A673 (cell line): ENCODE results near the gene C1QTNF8. TPM values are rescaled to one million over a fixed set of nuclear protein-coding genes. Genes with fewer than 3 reads are reported as not detected.

Experiments used
- BruUV-seq: library from RNA; stranded (reverse); fragments of 400-500 nt; replicated peaks from 2 replicates; lab custom pipeline; 2021; lab: Mats Ljungman, UMichigan
- CTCF ChIA-PET: fragments of 300-600 bp; sonication (Branson Sonifier 250); formaldehyde crosslinking; loops from one replicate; lab custom pipeline; 2022; ENCODE audit warnings: antibody characterized with exemption; lab: Charles Lee
- POLR2A ChIA-PET: fragments of 300-600 bp; sonication (Branson Sonifier 250); formaldehyde crosslinking; loops from one replicate; lab custom pipeline; 2022; ENCODE audit warnings: antibody characterized with exemption; ENCODE audit not compliant: low non-redundant PET; lab: Charles Lee
- DNase-seq: peaks from one replicate; pipeline ENCODE4 v3.0.0-alpha.2; 2015; ENCODE audit warnings: low spot score
- H3K27ac ChIP-seq: fragments of 200-600 bp; sonication (generic); 2 replicates; pipeline ENCODE4 v1.5.1; 2016; ENCODE audit warnings: mixed run types, low read depth, mild to moderate bottlenecking, mixed read lengths, antibody characterized with exemption, low read length; ENCODE audit not compliant: poor library complexity, severe bottlenecking
- H3K27me3 ChIP-seq: fragments of 200-600 bp; sonication (generic); replicated peaks from 2 replicates; pipeline ENCODE4 v1.6.1; 2017; ENCODE audit warnings: mixed run types, low read depth, mild to moderate bottlenecking, mixed read lengths, antibody characterized with exemption, low read length; ENCODE audit not compliant: insufficient read depth, poor library complexity
- H3K36me3 ChIP-seq: fragments of 200-600 bp; sonication (generic); 2 replicates; pipeline ENCODE4 v1.6.1; 2016; ENCODE audit warnings: mixed run types, mild to moderate bottlenecking, mixed read lengths, antibody characterized with exemption, low read length; ENCODE audit not compliant: insufficient read depth, poor library complexity, severe bottlenecking
- H3K4me1 ChIP-seq: fragments of 200-600 bp; sonication (generic); 2 replicates; pipeline ENCODE4 v1.6.1; 2017; ENCODE audit warnings: mixed run types, mild to moderate bottlenecking, mixed read lengths, antibody characterized with exemption, low read length; ENCODE audit not compliant: insufficient read depth, poor library complexity, severe bottlenecking
- H3K4me3 ChIP-seq: fragments of 200-600 bp; sonication (generic); 2 replicates; pipeline ENCODE4 v1.5.1; 2016; ENCODE audit warnings: low read depth, mixed run types, mild to moderate bottlenecking, mixed read lengths, low read length; ENCODE audit not compliant: poor library complexity, severe bottlenecking
- H3K9me3 ChIP-seq: fragments of 200-600 bp; sonication (generic); 2 replicates; pipeline ENCODE4 v1.6.1; 2016; ENCODE audit warnings: mixed run types, low read depth, mild to moderate bottlenecking, mixed read lengths, antibody characterized with exemption, low read length; ENCODE audit not compliant: poor library complexity, severe bottlenecking
- EZH2 ChIP-seq: fragments of 200-600 bp; sonication (generic); IDR thresholded peaks from 2 replicates; pipeline ENCODE4 v1.6.1; 2017; ENCODE audit warnings: borderline replicate concordance, low read depth, mild to moderate bottlenecking, mixed read lengths, antibody characterized with exemption, low read length; ENCODE audit not compliant: poor library complexity, severe bottlenecking
- intact Hi-C: fragments of 100-400 bp; cut with micrococcal nuclease; formaldehyde crosslinking; loops from one replicate; pipeline ENCODE4 v1.10.0; 2022; ENCODE audit not compliant: unreplicated experiment
- total RNA-seq: library from RNA; stranded (reverse); gene quantifications from 2 replicates; pipeline ENCODE4 v1.2.3, GENCODE V29; 2021
- TF ChIP-seq, protein P1 (sequence below): fragments of 300-800, 200-600 bp; sonication (generic); conservative IDR thresholded peaks from 2 replicates; pipeline ENCODE4 v1.5.1; 2017; ENCODE audit warnings: low read depth, mild to moderate bottlenecking, antibody characterized with exemption, low read length, moderate library complexity, mixed read lengths

The C1QTNF8 gene
- total RNA-seq, 1 experiment from 2014 or later: not detected

DNA sequence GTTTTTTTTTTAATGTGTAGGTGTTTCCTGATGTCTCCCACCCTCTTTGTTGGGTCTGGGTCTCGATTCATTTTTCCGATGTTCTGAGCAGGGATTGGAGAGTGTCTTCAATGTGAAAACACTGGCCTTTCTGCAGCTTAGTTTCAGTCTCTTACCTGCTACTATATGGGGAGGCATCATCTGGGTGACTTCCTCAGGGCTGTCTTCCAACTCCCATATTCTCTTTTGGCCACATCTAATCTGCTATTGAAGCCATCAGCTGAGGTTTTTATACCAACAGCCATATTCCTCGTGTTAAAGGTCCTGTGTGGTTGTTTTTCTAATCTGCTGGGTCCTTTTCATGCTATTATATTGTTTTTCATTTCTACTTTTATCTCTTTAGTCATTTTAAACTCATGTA is 36.7 kb downstream of the C1QTNF8 start:
- Histone ChIP-seq H3K27ac (no peak overlapping the region), H3K36me3 (no peaks in the 10 kb centered on the region), H3K27me3 (peaks cover 14% of the 10 kb centered on the region), H3K4me3 (no peak overlapping the region), H3K9me3 (no peaks in the 10 kb centered on the region), H3K4me1 (no peaks in the 10 kb centered on the region)
- BruUV-seq: no TSS peak
- no peak for TF ChIP-seq EZH2
- TF ChIP-seq, protein P1, sequence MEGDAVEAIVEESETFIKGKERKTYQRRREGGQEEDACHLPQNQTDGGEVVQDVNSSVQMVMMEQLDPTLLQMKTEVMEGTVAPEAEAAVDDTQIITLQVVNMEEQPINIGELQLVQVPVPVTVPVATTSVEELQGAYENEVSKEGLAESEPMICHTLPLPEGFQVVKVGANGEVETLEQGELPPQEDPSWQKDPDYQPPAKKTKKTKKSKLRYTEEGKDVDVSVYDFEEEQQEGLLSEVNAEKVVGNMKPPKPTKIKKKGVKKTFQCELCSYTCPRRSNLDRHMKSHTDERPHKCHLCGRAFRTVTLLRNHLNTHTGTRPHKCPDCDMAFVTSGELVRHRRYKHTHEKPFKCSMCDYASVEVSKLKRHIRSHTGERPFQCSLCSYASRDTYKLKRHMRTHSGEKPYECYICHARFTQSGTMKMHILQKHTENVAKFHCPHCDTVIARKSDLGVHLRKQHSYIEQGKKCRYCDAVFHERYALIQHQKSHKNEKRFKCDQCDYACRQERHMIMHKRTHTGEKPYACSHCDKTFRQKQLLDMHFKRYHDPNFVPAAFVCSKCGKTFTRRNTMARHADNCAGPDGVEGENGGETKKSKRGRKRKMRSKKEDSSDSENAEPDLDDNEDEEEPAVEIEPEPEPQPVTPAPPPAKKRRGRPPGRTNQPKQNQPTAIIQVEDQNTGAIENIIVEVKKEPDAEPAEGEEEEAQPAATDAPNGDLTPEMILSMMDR: no peak
- POLR2A ChIA-PET: no interaction called here
- intact Hi-C loops: loop anchor here (5.0 to 10.0 kb wide), 2 partner anchors 38 to 345 kb away; partner anchors contain the start of genes C1QTNF8 and METRN
- CTCF ChIA-PET: interaction anchor here (0.5 kb wide), 1 partner anchor 43 kb away, joined by 3 read pairs; no protein-coding TSS in a partner anchor
- no peak for DNase-seq

DNA sequence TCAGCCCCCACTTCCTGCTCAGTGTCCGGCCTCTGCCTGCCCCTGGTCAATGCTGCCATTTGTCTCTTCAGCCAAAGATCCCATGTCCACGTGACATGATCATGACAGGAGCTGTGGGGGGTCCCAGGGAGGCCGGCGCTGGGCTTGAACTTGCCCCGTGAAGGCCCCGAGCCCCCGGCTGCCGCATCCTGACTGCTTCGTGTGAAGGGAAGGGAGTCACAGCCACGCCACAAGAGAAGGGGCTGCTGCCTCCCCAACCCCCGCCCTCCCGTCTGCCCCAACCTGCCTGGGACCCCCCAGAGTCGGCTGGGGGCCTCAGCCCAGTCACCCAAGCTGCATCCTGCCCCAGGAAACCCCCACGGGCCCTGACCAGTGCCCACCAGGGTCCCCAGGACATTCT is 37.8 kb downstream of the C1QTNF8 start:
- no TSS peak for BruUV-seq
- TF ChIP-seq EZH2: no peak
- TF ChIP-seq, protein P1: no peak
- Histone ChIP-seq H3K27ac (no peak overlapping the region), H3K4me3 (no peak overlapping the region), H3K36me3 (no peaks in the 10 kb centered on the region), H3K4me1 (no peaks in the 10 kb centered on the region), H3K27me3 (peaks cover 3% of the 10 kb centered on the region), H3K9me3 (no peaks in the 10 kb centered on the region)
- DNase-seq: no peak
- ChIA-PET CTCF (interaction anchor here (0.6 to 1.0 kb wide), 3 partner anchors 45 to 312 kb away, joined by 3 to 5 read pairs (median 3); no protein-coding TSS in a partner anchor), POLR2A (no interaction called here)
- intact Hi-C loops: loop anchor here (5.0 to 10.0 kb wide), 2 partner anchors 39 to 343 kb away; partner anchors contain the start of genes C1QTNF8 and METRN

DNA sequence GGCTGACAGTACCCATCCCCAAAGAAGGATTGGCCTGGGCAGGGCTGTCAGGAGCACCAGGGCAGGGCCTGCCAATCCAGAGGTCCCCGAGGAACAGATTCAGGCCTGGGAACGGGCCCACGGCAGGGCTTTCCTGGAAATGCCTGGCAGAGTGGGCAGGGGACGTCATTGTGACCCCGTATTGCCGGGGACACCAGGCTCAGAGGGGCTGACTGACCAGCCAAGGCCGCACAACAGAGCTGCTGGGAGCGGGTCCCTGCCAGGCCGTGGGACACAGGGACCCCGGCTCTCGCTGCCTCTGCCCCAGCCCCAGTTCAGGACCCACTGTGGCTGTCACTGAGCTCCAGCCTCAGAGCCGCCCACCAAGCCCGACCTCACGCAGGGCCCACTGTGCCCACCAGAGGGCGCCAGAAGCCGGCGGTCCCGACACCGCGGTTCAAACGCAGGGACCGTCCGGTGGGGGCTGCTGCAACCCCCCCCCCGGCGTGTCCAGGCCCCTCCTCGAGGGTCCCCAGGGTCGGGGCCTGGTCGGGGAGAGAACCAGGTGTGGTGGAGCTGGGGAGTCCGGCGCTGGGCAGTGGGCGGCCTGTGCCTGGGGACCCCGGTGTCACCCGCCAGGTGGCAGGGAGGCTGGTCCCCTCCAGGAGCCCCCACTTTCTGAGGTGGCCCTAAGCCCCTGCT is 38.7 kb downstream of the C1QTNF8 start:
- intact Hi-C loops: loop anchor here (5.0 to 10.0 kb wide), 2 partner anchors 40 to 343 kb away; partner anchors contain the start of genes C1QTNF8 and METRN
- POLR2A ChIA-PET: no interaction called here
- peak; percentile 57 for DNase-seq
- TF ChIP-seq, protein P1: peak; percentile 96
- TF ChIP-seq EZH2: no peak
- H3K36me3 ChIP-seq: no peaks in the 10 kb centered on the region
- H3K4me3 ChIP-seq: no peak overlapping the region
- H3K27me3 ChIP-seq: no peaks in the 10 kb centered on the region
- H3K27ac ChIP-seq: no peak overlapping the region
- CTCF ChIA-PET: interaction anchor here (0.5 to 1.2 kb wide), 15 partner anchors 9 to 399 kb away, joined by 3 to 11 read pairs (median 3); no protein-coding TSS in a partner anchor
- H3K9me3 ChIP-seq: no peaks in the 10 kb centered on the region
- BruUV-seq: no TSS peak
- no peaks in the 10 kb centered on the region for H3K4me1 ChIP-seq
